HepG2 (cell line): Measurements from ENCODE around the gene CTNNAL1. TPM values are rescaled to one million over a fixed set of nuclear protein-coding genes. Genes with fewer than 3 reads are reported as not detected.

Source experiments
- CCAR2 ChIP-seq: fragments of 200-400 bp; formaldehyde crosslinking; optimal IDR thresholded peaks from 2 replicates; pipeline ENCODE3; 2018; ENCODE audit warnings: low read depth, mild to moderate bottlenecking, low read length, moderate library complexity
- CTCF ChIP-seq: sonication (generic); formaldehyde crosslinking; IDR thresholded peaks from 2 replicates; pipeline ENCODE4 v1.5.0; 2020; ENCODE audit warnings: mild to moderate bottlenecking, missing genetic modification reagents, moderate library complexity
- DRAP1 ChIP-seq: IDR thresholded peaks from 2 replicates; pipeline ENCODE4 v1.6.1; 2016; ENCODE audit warnings: missing genetic modification reagents, missing compliant biosample characterization
- FOXM1 ChIP-seq: sonication (generic); formaldehyde crosslinking; IDR thresholded peaks from 2 replicates; pipeline ENCODE4 v1.5.0; 2020; ENCODE audit warnings: missing genetic modification reagents
- JUN ChIP-seq: sonication (generic); formaldehyde crosslinking; IDR thresholded peaks from 2 replicates; pipeline ENCODE4 v1.4.0; 2020; ENCODE audit warnings: mild to moderate bottlenecking, missing genetic modification reagents
- KDM5A ChIP-seq: fragments of 200-600 bp; sonication (generic); IDR thresholded peaks from 2 replicates; pipeline ENCODE4 v1.7.0; 2018; ENCODE audit warnings: antibody characterized with exemption, mild to moderate bottlenecking, low read length, borderline replicate concordance
- MLX ChIP-seq: IDR thresholded peaks from 2 replicates; pipeline ENCODE4 v1.6.1; 2016
- NONO ChIP-seq, 2 experiments: fragments of 450-650 bp in 1 of 2; sonication (generic) in 1 of 2; formaldehyde crosslinking in 1 of 2; IDR thresholded peaks in 1 of 2; conservative IDR thresholded peaks in 1 of 2; 2 replicates each; pipeline versions ENCODE4 v1.6.1 to v1.8.0; 2017 to 2022; ENCODE audit warnings: mild to moderate bottlenecking in 1 of 2, missing genetic modification reagents in 1 of 2, moderate library complexity in 1 of 2
- PITX1 ChIP-seq: sonication (generic); formaldehyde crosslinking; IDR thresholded peaks from 2 replicates; pipeline ENCODE4 v1.5.1; 2020; ENCODE audit warnings: mild to moderate bottlenecking, missing genetic modification reagents
- SOX13 ChIP-seq, 3 experiments: fragments of 450-650 bp in 1 of 3; sonication (generic) in 1 of 3; formaldehyde crosslinking in 1 of 3; IDR thresholded peaks in 2 of 3; conservative IDR thresholded peaks in 1 of 3; 2 replicates each; pipeline versions ENCODE4 v1.5.0 to v1.6.1; 2016 to 2020; ENCODE audit warnings: antibody characterized with exemption in 1 of 3, mild to moderate bottlenecking in 1 of 3, missing compliant biosample characterization in 1 of 3, missing genetic modification reagents in 1 of 3, moderate library complexity in 1 of 3
- ZBTB7B ChIP-seq: sonication (generic); formaldehyde crosslinking; IDR thresholded peaks from 2 replicates; pipeline ENCODE4 v1.4.0; 2020; ENCODE audit warnings: missing genetic modification reagents
- ZNF124 ChIP-seq: sonication (generic); formaldehyde crosslinking; IDR thresholded peaks from 2 replicates; pipeline ENCODE4 v1.4.0; 2020; ENCODE audit warnings: missing genetic modification reagents
- ZNF451 ChIP-seq: sonication (generic); formaldehyde crosslinking; IDR thresholded peaks from 2 replicates; pipeline ENCODE4 v1.5.0; 2020; ENCODE audit warnings: mild to moderate bottlenecking, missing genetic modification reagents
- ZNF589 ChIP-seq: sonication (generic); formaldehyde crosslinking; conservative IDR thresholded peaks from 2 replicates; pipeline ENCODE4 v1.8.0; 2022; ENCODE audit warnings: mild to moderate bottlenecking, moderate library complexity, missing genetic modification reagents
- ZSCAN22 ChIP-seq: sonication (generic); formaldehyde crosslinking; IDR thresholded peaks from 2 replicates; pipeline ENCODE4 v1.4.0; 2020; ENCODE audit warnings: mild to moderate bottlenecking, missing genetic modification reagents
- polyA plus RNA-seq, 8 experiments: library from polyadenylated mRNA; depleted of rRNA in 3 of 8; stranded (reverse) in 7 of 8; unstranded in 1 of 8; fragments of >200 nt; fragmentation: Illumina TruSeq in 4 of 8; extraction: Trizol in 4 of 8; gene quantifications; 2 replicates each; pipeline versions ENCODE4 v1.2.1 to v1.2.3, GENCODE V29; 2011 to 2016; ENCODE audit warnings: low read depth in 4 of 8, missing spikeins in 1 of 8, mixed read lengths in 1 of 8; ENCODE audit not compliant: insufficient read depth in 1 of 8
- total RNA-seq, 5 experiments: library from RNA; depleted of rRNA; stranded (reverse); fragments of >200 nt; fragmentation: Illumina TruSeq; extraction: Trizol; gene quantifications; 2 replicates each; pipeline ENCODE4 v1.2.3, GENCODE V29; 2016; ENCODE audit warnings: low read depth in 1 of 5
- TF ChIP-seq, protein P1 (sequence below): sonication (generic); formaldehyde crosslinking; IDR thresholded peaks from 2 replicates; pipeline ENCODE4 v1.5.1; 2020; ENCODE audit warnings: missing genetic modification reagents, mild to moderate bottlenecking, borderline replicate concordance
- TF ChIP-seq, protein P2 (sequence below): sonication (generic); formaldehyde crosslinking; IDR thresholded peaks from 2 replicates; pipeline ENCODE4 v1.8.1; 2023; ENCODE audit warnings: mild to moderate bottlenecking, moderate library complexity, missing genetic modification reagents
- TF ChIP-seq, protein P3 (sequence below): sonication (generic); formaldehyde crosslinking; IDR thresholded peaks from 2 replicates; pipeline ENCODE4 v1.4.0; 2020; ENCODE audit warnings: missing genetic modification reagents
- TF ChIP-seq, protein P4 (sequence below): IDR thresholded peaks from 2 replicates; pipeline ENCODE4 v1.6.1; 2018; ENCODE audit warnings: missing genetic modification reagents

CTNNAL1 gene
- total and polyA plus RNA-seq, 2 of the 13 experiments (the other 11 are each of a cell fraction or from before 2014, with no cell fraction given): 32.0 to 162 TPM

GRCh38 chr9:108933718-108934322 lies 79.5 kb downstream of the CTNNAL1 start, which contains the start of gene ELP1 (continued):
- TF ChIP-seq, protein P1, sequence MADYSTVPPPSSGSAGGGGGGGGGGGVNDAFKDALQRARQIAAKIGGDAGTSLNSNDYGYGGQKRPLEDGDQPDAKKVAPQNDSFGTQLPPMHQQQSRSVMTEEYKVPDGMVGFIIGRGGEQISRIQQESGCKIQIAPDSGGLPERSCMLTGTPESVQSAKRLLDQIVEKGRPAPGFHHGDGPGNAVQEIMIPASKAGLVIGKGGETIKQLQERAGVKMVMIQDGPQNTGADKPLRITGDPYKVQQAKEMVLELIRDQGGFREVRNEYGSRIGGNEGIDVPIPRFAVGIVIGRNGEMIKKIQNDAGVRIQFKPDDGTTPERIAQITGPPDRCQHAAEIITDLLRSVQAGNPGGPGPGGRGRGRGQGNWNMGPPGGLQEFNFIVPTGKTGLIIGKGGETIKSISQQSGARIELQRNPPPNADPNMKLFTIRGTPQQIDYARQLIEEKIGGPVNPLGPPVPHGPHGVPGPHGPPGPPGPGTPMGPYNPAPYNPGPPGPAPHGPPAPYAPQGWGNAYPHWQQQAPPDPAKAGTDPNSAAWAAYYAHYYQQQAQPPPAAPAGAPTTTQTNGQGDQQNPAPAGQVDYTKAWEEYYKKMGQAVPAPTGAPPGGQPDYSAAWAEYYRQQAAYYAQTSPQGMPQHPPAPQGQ (CRISPR knock-in tag): no peak
- no peak for TF ChIP-seq ZNF451 (CRISPR knock-in tag)
- TF ChIP-seq JUN (CRISPR knock-in tag): peak; percentile 93
- TF ChIP-seq CCAR2: no peak
- TF ChIP-seq, protein P2, sequence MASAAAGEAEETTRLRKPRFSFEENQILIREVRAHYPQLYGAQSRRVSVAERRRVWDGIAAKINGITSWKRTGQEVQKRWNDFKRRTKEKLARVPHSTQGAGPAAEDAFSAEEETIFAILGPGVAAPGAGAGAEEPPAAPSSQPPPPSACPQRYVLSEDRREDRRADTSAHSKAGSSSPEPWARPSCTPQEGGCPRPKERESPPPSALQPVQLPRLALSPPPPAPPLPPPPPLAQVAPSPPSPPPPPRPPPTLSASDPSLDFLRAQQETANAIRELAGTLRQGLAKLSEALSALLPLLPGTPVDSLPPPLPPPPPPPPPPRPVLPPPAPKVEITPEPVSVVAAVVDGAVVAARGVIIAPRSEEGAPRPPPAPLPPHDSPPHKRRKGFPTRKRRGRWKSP (CRISPR knock-in tag): peak; percentile 93
- no peak for TF ChIP-seq NONO (IDR thresholded peaks at IDR 0.05)
- TF ChIP-seq NONO (CRISPR knock-in tag; conservative IDR thresholded peaks at IDR 0.05): peak; percentile 91
- TF ChIP-seq, protein P3, sequence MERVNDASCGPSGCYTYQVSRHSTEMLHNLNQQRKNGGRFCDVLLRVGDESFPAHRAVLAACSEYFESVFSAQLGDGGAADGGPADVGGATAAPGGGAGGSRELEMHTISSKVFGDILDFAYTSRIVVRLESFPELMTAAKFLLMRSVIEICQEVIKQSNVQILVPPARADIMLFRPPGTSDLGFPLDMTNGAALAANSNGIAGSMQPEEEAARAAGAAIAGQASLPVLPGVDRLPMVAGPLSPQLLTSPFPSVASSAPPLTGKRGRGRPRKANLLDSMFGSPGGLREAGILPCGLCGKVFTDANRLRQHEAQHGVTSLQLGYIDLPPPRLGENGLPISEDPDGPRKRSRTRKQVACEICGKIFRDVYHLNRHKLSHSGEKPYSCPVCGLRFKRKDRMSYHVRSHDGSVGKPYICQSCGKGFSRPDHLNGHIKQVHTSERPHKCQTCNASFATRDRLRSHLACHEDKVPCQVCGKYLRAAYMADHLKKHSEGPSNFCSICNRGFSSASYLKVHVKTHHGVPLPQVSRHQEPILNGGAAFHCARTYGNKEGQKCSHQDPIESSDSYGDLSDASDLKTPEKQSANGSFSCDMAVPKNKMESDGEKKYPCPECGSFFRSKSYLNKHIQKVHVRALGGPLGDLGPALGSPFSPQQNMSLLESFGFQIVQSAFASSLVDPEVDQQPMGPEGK (CRISPR knock-in tag): peak; percentile 90
- TF ChIP-seq ZNF589 (CRISPR knock-in tag): 0 out of 2 replicates have a peak, but pooled peaks have one; percentile 41
- peak; percentile 42; the same call in 1 of the 2 replicates for TF ChIP-seq DRAP1 (CRISPR knock-in tag)
- no peak for TF ChIP-seq FOXM1 (CRISPR knock-in tag)
- 0 out of 2 replicates have a peak, but pooled peaks have one; percentile 50 for TF ChIP-seq ZSCAN22 (CRISPR knock-in tag)
- TF ChIP-seq ZNF124 (CRISPR knock-in tag): 0 out of 2 replicates have a peak, but pooled peaks have one; percentile 34
- no peak for TF ChIP-seq SOX13 (IDR thresholded peaks at IDR 0.05)
- peak in 1 of 2 experiments; percentile 53; a peak in 2 of 4 replicates for TF ChIP-seq SOX13 (CRISPR knock-in tag; conservative IDR thresholded peaks at IDR 0.05 in 1 of 2, IDR thresholded peaks at IDR 0.05 in 1 of 2)
- TF ChIP-seq, protein P4, sequence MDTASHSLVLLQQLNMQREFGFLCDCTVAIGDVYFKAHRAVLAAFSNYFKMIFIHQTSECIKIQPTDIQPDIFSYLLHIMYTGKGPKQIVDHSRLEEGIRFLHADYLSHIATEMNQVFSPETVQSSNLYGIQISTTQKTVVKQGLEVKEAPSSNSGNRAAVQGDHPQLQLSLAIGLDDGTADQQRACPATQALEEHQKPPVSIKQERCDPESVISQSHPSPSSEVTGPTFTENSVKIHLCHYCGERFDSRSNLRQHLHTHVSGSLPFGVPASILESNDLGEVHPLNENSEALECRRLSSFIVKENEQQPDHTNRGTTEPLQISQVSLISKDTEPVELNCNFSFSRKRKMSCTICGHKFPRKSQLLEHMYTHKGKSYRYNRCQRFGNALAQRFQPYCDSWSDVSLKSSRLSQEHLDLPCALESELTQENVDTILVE (CRISPR knock-in tag): peak; percentile 73
- peak; percentile 91 for TF ChIP-seq CTCF (CRISPR knock-in tag)
- TF ChIP-seq ZBTB7B (CRISPR knock-in tag): peak; percentile 48; the same call in 1 of the 2 replicates
- 0 out of 2 replicates have a peak, but pooled peaks have one; percentile 22 for TF ChIP-seq MLX (CRISPR knock-in tag)
- peak; percentile 40 for TF ChIP-seq KDM5A
- peak; percentile 44; the same call in 1 of the 2 replicates for TF ChIP-seq PITX1
